Kidney glomerular epithelial cell (primary cell): ENCODE results near the gene STYK1.
"Not testable (repeated sequence)": the region's sequence is repeated elsewhere in the genome, so short reads cannot be mapped to it uniquely, and the experiment has no call there.

Experiments
- DNase-seq: peaks from one replicate; lab custom pipeline; 2025; lab: John Stamatoyannopoulos, UW

Gene STYK1

DNA sequence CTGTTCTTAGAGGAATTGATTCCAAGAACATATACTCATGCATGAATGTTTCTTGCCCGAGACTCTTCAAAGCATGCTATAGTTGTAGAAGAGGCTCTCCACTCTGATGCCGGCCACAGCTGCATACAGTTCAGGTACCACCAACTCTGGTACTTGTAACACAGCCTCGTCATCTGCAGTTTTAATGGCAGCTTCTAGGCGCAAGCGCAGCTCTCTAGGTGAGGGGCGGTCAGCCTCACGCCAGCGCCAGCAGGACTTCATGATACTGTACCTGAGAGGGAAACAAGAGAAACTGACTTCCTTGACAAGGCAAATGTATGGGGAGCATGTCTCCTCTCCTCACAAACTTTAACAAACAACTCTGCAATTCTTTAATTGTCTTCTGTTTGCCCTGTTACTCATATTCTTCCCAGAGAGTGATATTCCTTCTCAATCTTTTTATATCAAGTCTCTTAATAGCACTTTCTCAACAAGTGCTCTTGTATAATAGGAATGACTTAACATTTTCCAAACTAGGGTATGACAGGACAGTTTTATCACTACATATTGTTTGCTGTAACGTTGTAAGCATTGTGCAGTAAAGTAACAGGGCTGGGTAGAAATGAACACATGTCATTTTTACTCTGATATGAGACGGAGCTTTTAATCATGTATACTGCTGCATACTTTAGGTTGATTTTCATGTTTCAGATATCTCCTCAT lies 53.6 kb downstream of the STYK1 start:
- DNase-seq: no peak

DNA sequence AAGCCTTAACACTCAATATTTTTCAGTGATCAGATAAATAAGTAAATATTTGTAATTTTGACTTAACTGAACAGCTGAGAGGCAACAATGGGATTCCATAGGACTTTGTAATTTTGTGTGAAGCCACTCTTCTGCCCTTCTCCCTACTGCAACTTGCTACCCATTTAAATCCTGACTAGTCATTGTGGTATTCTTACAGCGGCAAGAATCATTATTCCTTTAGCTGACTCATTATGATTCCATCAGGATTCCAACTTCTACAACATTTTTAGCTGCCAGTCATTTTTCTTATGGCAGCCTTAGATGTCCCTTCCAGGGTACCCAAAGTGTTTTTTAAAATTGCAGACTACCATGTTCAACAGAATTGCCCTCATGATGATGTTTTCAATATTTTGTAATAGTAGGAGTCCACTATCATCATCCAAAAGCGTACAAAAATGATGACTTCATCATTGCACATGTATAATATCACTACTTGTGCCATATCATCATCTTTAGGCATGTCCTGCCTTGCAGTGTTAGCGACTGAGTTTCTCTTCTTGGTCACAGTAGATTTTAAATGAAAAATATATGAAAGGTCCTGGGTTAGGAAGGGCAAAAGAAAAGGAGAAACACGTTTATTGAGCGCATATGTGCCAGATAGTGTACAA lies 55.4 kb downstream of the STYK1 start:
- DNase-seq: peak; percentile 75

DNA sequence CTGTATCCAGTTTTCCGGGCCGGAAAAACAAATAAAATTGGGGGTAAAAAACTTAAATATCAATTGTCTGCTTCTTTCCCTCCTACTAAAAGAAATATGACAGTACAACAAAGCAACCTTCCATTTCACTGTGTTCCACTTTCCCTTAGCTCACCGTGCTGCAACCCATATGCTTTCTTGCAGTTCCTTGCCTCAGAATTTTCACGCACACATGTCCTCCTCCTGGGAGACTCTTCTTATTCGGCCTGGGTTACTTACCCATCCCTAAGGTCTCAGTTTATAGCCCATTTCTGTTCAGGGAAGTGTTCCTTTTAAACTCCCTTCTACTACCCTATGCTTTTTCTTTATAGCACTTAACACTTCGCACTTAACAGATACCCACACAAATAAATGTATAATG lies 56.0 kb downstream of the STYK1 start:
- no peak for DNase-seq

DNA sequence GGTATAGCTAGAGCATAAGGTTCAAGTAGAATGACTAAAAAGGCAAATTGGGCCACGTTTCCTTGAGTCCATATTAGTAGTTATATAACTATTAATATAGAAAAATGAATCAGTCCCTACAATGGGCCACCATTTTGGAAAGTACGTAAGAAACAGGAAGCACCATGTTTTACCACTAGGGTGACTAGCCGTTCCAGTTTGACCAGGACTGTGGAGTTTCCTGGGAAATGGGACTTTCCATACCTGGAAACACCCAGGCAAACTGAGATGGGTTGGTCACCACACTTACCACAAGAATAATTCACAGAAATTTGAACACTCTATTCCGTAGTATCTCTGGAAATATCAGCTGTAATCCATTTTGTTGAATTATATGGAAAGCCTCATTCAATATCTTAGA lies 58.3 kb downstream of the STYK1 start:
- no peak for DNase-seq

DNA sequence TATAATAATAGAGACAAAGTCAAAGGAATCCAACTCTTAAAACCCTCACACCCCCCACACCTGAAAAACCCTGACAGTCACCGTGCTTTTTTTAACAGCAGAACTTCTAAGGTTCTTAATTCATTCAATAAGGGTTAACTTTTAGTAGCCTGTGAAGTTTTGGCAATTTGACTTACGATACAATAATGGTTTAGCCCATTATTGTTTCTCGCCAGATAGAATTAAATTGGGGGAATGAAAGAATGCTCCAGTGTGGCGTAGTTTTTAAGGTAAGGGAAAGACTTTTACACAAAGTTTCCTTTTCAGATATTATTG lies 59.8 kb downstream of the STYK1 start:
- DNase-seq: no peak

DNA sequence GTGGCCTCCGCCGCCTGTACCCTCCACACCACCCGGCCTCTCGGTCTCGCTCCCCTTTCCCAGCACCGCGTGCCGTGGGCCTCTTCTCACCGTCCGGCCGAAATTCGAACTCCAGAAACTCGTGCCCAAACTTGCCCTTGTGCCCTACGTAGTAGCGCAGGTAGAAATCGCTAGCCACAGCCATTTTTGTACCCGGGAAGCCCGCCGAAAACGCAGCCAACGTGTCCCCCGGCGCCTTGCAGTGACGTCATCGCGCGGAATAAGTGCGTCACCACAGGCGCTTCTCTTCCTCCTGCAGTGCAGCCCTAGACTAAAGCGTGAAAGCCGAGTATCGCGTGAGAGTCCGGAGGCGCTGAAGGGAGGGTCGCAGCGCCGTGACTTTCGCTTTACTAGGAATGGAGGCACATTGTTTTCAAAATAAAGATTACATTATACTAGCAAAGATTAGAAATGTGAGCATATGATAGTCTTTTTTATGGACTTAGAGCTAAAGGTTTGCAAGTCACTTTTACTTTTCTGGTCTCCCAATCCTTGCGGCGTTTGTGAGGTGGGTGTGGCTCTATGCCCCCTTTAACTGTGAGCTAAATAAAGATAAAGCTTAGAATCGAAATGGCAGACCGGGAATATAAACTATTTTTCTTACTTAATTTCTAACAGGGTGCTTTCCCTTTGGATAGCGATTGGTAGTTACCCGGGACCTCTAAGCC lies 60.4 kb downstream of the STYK1 start, which contains the start of gene MAGOHB:
Gene MAGOHB (minus strand): TSS at position 261 of the 707 bp plus-strand sequence. CDS start 77 bp downstream, at position 184.
- peak; percentile 80 for DNase-seq

DNA sequence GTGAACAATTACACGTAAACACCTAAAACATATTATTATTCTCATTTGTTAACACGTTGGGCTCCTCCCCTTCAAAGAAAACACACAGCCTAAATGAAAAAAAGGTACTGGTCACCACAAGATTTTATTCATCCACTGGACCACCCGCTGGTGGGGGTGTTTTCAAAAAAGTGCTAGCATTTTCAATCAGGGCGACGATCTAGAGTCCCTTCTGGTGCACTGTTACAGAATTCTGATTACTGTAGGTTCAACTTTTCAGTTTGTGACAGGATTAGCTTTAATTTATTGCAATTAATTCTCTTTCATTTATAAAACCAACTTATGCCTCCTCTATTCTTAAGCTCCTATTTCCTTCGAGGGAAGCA lies 60.9 kb downstream of the STYK1 start:
- no peak for DNase-seq

DNA sequence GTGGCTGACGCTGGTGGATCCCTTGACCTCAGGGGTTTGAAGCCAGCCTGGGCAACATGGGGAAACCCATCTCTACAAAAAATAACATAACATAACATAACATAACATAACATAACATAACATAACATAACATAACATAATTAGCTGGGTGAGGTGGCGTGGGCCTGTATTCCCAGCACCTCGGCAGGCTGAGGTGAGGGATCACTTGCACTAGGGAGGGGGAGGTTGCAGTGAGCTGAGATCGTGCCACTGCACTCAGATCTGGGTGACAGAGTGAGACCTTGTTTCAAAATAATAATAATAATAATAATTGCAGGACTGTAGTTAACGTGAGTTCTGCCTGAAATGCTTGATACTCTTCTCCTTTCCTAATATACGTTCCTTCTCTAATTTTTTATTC lies 61.7 kb downstream of the STYK1 start:
- no peak for DNase-seq

DNA sequence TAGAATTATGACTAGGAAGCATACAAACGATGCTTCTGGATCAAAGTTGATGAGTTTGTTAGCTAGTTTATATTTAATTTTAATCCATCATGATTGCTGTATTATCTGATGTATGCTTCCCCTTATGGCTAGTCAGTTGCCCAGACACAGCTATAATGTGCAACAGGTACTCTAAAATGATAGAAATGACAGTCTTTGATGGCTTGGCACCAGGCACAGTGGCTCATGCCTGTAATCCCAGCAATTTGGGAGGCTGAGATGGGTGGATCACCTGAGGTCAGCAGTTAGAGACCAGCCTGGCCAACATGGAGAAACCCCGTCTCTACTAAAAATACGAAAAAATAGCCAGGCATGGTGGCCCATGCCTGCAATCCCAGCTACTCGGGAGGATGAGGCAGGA lies 62.6 kb downstream of the STYK1 start:
- DNase-seq: not testable (repeated sequence)

DNA sequence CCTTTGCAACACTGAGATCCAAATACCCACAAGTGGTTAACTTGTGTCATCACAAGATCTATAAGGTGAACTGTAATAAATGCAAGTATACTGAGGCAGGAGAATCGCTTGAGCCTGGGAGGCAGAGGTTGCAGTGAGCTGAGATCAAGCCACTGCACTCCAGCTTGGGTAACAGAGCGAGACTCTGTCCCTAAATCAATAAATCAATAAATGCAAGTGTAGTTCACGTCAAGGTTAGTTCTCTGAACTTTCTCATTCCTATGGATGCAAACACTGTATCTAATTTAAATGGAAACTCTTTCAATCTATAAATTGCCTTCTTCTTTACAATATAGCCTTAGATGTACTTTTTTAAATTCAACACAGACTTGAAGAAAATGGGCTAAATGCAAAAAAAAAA lies 63.7 kb downstream of the STYK1 start:
- DNase-seq: no peak

DNA sequence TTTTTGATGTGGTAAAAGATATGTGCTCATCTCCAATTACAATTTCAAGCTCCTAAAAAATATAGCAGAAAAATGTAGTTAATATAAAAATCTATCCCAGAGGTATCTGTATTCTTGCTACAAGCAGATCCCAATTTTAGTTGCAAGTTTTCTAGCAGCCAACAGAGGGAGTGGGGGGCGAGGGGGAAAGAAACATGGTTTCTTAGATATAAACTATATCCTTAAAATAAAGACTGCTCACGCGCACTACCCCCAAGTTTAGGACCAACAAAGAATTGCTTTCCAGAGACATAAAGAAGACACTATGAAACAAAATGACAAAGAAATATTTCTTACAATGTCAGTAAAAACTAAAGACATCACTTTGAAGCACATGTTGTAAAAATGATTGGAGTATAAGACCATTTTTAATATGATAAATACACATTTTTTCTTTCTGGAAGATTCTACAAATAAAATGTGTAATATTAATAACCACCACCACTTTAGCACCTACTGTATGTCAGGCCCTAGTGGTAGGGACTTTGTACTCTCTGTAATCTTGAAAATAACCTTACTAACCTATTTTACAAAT lies 65.9 kb downstream of the STYK1 start:
- DNase-seq: peak; percentile 4

DNA sequence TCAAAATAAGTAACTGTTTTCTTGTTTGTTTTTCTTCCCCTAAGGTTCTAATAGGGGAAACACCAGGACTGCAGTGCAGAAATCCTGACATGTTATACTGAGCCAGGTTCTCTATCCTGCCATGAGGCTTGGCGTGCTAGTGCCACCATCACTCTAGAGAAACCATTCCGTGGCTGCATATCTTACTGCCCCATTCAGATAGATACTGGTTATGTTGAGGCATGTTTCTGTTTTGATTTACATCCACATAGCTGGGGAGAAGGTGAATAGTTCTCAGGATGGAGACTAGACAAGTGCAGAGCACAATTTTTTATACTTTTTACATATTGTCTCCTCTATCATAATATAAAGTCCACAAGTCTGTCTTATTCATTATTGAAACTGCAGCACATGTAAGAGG lies 72.0 kb downstream of the STYK1 start:
- DNase-seq: no peak

DNA sequence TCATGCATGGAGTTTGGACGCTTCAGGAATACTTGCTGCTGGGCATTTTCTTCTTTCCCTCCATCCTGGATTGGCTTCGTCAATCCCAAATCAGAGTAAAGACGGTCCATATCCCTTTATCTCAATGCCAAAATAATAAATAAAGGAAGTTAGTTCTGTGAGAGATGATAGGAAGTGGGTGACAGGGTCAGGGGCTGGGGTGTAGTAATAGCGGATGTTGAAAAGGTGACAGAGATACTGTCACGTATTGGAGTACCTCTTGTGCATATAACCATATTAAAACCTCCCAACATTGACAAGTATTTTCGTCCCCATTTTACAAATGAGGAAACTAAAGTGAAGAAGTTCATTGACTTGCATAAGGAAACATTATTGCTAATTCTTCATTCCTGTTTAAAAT lies 72.9 kb downstream of the STYK1 start:
- no peak for DNase-seq

DNA sequence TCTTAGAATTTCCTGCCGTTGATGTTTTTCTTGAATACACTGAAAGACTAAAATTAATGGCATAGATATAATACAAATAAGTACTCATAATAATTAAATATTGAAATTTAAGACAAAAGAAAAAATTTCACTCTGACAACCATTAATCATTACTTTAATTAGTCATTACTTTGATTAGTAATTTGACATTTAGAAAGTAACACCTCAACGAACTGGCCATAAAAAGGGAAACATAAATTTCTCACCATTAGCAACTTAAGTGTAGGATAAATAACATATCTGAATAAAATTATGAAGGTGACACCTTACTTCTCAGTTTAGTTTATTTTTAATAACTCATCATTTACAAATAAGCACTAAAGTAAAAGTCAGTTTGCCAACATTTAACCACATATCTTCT lies 78.0 kb downstream of the STYK1 start:
- no peak for DNase-seq

DNA sequence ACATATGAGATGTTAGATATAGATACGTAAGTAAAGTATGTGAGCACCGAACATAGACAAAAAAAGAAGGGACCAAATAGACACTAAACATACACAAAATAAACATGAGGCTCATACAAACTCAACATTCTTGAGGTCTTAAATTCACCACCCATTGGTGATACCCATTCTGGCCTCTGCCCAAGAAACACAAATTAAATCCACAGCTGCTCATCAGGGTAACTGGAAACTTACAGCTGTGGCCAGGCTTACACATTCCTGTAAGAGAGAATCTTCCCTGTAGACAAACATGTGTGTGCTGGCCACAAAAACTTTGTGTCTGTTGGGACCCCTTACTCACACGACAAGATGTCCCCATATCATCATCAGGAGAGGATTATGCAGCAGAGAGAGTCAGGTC lies 82.9 kb downstream of the STYK1 start:
- no peak for DNase-seq

DNA sequence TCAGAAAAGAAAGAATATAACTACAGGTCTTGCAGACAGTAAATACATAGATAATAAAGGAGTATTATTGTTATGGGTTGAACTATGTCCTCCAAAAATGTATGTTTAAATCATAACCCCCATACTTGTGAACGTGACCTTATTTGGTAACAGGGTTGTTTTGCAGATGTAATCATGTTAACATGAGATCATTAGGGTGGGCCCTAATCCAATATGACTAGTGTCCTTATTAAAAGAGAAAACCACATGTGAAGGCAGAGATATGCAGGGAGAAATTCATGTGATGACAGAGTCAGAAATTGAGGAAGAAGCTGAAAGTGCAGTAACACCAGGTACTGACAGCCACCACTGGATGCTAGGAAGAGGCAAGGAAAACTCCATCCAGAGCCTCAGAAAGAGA lies 89.4 kb downstream of the STYK1 start:
- no peak for DNase-seq

DNA sequence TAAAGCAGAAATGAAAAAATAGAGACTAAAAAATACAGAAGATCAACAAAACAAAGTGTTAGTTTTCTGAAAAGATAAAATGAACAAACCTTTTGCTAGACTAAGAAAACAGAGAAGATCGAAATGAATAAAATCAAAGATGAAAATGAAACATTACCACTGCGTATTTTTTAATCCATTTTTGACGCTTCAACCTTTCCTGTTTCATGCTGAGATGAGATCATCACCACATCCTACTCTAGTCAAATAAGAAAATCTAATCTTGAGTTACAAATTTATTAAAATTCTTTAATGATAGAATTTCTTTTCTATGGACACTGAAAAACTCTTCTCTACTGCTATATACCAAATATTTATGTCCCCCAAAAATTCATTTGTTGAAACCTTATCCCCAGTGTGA lies 91.1 kb downstream of the STYK1 start:
- no peak for DNase-seq

DNA sequence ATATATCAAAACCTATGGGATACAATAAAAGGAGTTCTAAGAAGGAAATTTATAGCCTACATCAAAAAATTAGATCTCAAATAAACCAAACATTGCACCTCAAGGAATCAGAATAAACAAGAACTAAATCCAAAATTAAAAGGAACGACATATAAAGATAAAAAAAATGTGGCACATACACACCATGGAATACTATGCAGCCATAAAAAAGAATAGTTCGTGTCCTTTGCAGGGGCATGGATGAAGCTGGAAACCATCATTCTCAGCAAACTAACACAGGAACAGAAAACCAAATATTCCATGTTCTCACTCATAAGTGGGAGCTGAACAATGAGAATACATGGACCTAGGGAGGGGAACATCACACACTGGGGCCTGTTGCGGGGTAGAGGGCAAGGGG lies 91.7 kb downstream of the STYK1 start:
- not testable (repeated sequence) for DNase-seq

DNA sequence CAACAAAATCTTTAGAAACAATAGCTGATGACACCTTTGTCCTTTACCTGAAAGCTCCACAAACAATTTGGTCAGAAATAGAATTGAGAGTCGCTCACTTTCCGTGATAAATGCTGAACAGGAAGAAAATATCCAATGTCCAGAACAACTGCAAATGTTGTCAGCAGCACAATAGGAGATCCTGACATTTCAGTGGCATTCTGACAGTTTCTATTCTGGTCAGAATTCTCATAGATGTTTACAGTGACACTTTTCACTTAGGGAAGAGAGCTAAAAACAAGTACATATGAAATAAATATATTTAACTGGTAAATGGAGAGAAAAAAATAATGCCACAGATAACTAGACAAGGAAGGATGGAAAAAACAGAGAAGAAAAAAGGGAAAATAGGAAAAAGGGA lies 99.5 kb downstream of the STYK1 start:
- DNase-seq: no peak

DNA sequence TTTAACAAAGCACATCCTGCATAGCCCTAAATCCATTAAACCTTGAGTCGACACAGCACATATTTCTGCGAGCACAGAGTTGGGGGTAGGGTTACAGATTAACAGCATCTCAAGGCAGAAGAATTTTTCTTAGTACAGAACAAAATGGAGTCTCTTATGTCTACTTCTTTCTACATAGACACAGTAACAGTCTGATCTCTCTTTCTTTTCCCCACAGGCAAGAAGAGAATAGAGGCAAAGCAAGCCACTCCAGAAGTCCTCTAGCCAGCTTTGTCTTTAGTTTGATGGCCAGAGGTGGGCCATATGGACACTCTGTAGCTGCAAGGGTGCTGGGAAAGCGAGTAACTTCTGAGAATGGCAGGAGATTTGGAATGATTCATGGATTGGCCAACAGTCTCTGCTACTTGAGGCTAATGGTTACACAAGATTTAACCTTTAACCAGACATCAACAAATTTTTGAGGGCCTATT lies 101.8 kb downstream of the STYK1 start:
- not testable (repeated sequence) for DNase-seq

DNA sequence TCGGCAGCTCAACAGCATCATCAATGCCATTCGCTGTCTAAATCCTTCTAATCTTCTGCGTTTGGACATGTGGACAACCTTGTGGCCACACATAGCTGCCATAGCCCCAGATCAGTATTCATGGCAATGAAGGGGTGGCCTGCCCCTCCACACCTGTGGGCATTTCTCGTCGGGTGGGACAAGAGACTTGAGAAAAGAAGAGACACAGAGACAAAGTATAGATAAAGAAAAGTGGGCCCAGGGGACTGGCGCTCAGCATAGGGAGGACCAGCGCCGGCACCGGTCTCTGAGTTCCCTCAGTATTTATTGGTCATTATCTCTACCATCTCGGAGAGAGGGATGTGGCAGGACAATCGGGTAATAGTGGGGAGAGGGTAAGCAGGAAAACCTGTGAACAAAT lies 102.7 kb downstream of the STYK1 start:
- DNase-seq: no peak
